IMR-90 (cell line): ENCODE data around the gene CDK17. TPM values are rescaled to one million over a fixed set of nuclear protein-coding genes. Genes with fewer than 3 reads are reported as not detected.

Experiments used
- ATAC-seq: fragments of 200-7000 bp; cut with Tn5 transposase; 2 replicates; pipeline ENCODE4 v1.9.1; 2020; ENCODE audit warnings: low read depth, mild to moderate bottlenecking, moderate library complexity
- BruUV-seq: library from RNA; stranded (reverse); fragments of 400-500 nt; replicated peaks from 2 replicates; lab custom pipeline; 2021; lab: Mats Ljungman, UMichigan
- CTCF ChIA-PET: fragments of 300-600 bp; formaldehyde crosslinking; extraction: SDS; loops from one replicate; lab custom pipeline; 2021; ENCODE audit warnings: antibody characterized with exemption; lab: Yijun Ruan, JAX
- POLR2A ChIA-PET: fragments of 300-600 bp; sonication (Branson Sonifier 250); formaldehyde crosslinking; loops from one replicate; lab custom pipeline; 2022; ENCODE audit warnings: antibody characterized with exemption; ENCODE audit not compliant: unreplicated experiment; lab: Charles Lee
- DNase-seq: peaks from one replicate; pipeline ENCODE4 v3.0.0; 2013
- H2AFZ ChIP-seq: replicated peaks from 2 replicates; pipeline ENCODE3; 2013; ENCODE audit warnings: low read length, mild to moderate bottlenecking; ENCODE audit not compliant: poor library complexity
- H2AK5ac ChIP-seq: 2 replicates; pipeline ENCODE4 v1.6.1; 2013; ENCODE audit warnings: low read depth, low read length, inconsistent platforms
- H2AK9ac ChIP-seq: replicated peaks from 2 replicates; pipeline ENCODE3; 2013; ENCODE audit warnings: mild to moderate bottlenecking, low read depth, low read length, moderate library complexity; ENCODE audit not compliant: poor library complexity
- H2BK120ac ChIP-seq: 2 replicates; pipeline ENCODE4 v1.6.1; 2013; ENCODE audit warnings: low read depth, low read length, inconsistent platforms
- H2BK15ac ChIP-seq: 3 replicates; pipeline ENCODE4 v1.6.1; 2013; ENCODE audit warnings: low read depth, low read length, inconsistent platforms
- H2BK20ac ChIP-seq: 2 replicates; pipeline ENCODE4 v1.6.1; 2013; ENCODE audit warnings: low read depth, mild to moderate bottlenecking, inconsistent platforms, low read length, moderate library complexity
- H2BK5ac ChIP-seq: 2 replicates; pipeline ENCODE4 v1.6.1; 2013; ENCODE audit warnings: mild to moderate bottlenecking, low read depth, low read length, inconsistent platforms; ENCODE audit not compliant: poor library complexity, severe bottlenecking
- H3K14ac ChIP-seq: replicated peaks from 2 replicates; pipeline ENCODE4 v1.6.1; 2013; ENCODE audit warnings: low read depth, low read length, inconsistent platforms
- H3K18ac ChIP-seq: 2 replicates; pipeline ENCODE4 v1.6.1; 2013; ENCODE audit warnings: low read depth, low read length, control low read depth
- H3K23ac ChIP-seq: 2 replicates; pipeline ENCODE4 v1.6.1; 2013; ENCODE audit warnings: low read depth, low read length, inconsistent platforms
- H3K27ac ChIP-seq: 2 replicates; pipeline ENCODE4 v1.5.1; 2013; ENCODE audit warnings: mild to moderate bottlenecking, control low read depth, low read length; ENCODE audit not compliant: insufficient read depth
- H3K27me3 ChIP-seq: 2 replicates; pipeline ENCODE4 v1.6.1; 2013; ENCODE audit warnings: low read length; ENCODE audit not compliant: control insufficient read depth, insufficient read depth
- H3K36me3 ChIP-seq: 2 replicates; pipeline ENCODE4 v1.6.1; 2013; ENCODE audit warnings: low read length, mixed read lengths; ENCODE audit not compliant: control insufficient read depth, insufficient read depth
- H3K4ac ChIP-seq: 2 replicates; pipeline ENCODE4 v1.6.1; 2013; ENCODE audit warnings: low read depth, low read length, inconsistent platforms
- H3K4me1 ChIP-seq: 2 replicates; pipeline ENCODE4 v1.6.1; 2013; ENCODE audit warnings: low read length, mixed read lengths; ENCODE audit not compliant: control insufficient read depth, insufficient read depth
- H3K4me2 ChIP-seq: 2 replicates; pipeline ENCODE4 v1.6.1; 2013; ENCODE audit warnings: low read depth, mild to moderate bottlenecking, control low read depth, low read length, moderate library complexity
- H3K4me3 ChIP-seq: 2 replicates; pipeline ENCODE4 v1.5.1; 2013; ENCODE audit warnings: low read depth, mild to moderate bottlenecking, control low read depth, low read length, moderate library complexity; ENCODE audit not compliant: insufficient read depth
- H3K56ac ChIP-seq: 2 replicates; pipeline ENCODE4 v1.6.1; 2013; ENCODE audit warnings: low read length, inconsistent platforms; ENCODE audit not compliant: insufficient read depth; ENCODE audit errors: extremely low read depth
- H3K79me1 ChIP-seq, 2 experiments: 2 replicates each; pipeline ENCODE4 v1.6.1; 2013; ENCODE audit warnings: low read length in 2 of 2, inconsistent platforms in 1 of 2, low read depth in 1 of 2
- H3K9ac ChIP-seq: 2 replicates; pipeline ENCODE4 v1.6.1; 2013; ENCODE audit warnings: low read depth, low read length, control low read depth
- H3K9me1 ChIP-seq: 2 replicates; pipeline ENCODE4 v1.6.1; 2013; ENCODE audit warnings: low read length, inconsistent platforms; ENCODE audit not compliant: insufficient read depth
- H3K9me3 ChIP-seq: 2 replicates; pipeline ENCODE4 v1.6.1; 2013; ENCODE audit warnings: low read length; ENCODE audit not compliant: control insufficient read depth, insufficient read depth
- H4K20me1 ChIP-seq: 2 replicates; pipeline ENCODE4 v1.6.1; 2013; ENCODE audit warnings: low read length, inconsistent platforms; ENCODE audit not compliant: insufficient read depth
- H4K5ac ChIP-seq: 2 replicates; pipeline ENCODE4 v1.6.1; 2013; ENCODE audit warnings: mild to moderate bottlenecking, low read depth, low read length, control low read depth
- H4K8ac ChIP-seq, 2 experiments: 2 replicates each; pipeline ENCODE4 v1.6.1; 2013; ENCODE audit warnings: low read depth in 2 of 2, low read length in 2 of 2, control low read depth in 1 of 2, inconsistent platforms in 1 of 2
- H4K91ac ChIP-seq: 2 replicates; pipeline ENCODE4 v1.6.1; 2013; ENCODE audit warnings: low read depth, low read length, inconsistent platforms; ENCODE audit not compliant: insufficient read depth
- MAFK ChIP-seq: IDR thresholded peaks from 2 replicates; pipeline ENCODE4 v1.6.1; 2012; ENCODE audit warnings: low read depth, low read length, improper control_type of control experiment
- MAZ ChIP-seq: IDR thresholded peaks from 2 replicates; pipeline ENCODE4 v1.6.1; 2012; ENCODE audit warnings: low read depth, mild to moderate bottlenecking, low read length, improper control_type of control experiment, moderate library complexity, borderline replicate concordance
- MXI1 ChIP-seq: IDR thresholded peaks from 2 replicates; pipeline ENCODE4 v1.6.1; 2012; ENCODE audit warnings: low read depth, mild to moderate bottlenecking, low read length, moderate library complexity, borderline replicate concordance
- POLR2A ChIP-seq: IDR thresholded peaks from 2 replicates; pipeline ENCODE4 v1.6.1; 2012; ENCODE audit warnings: mild to moderate bottlenecking, low read depth, low read length
- RFX5 ChIP-seq: IDR thresholded peaks from 2 replicates; pipeline ENCODE4 v1.8.0; 2012; ENCODE audit warnings: low read depth, mild to moderate bottlenecking, low read length, moderate library complexity
- SMC3 ChIP-seq: fragments of 150-350 bp; IDR thresholded peaks from 2 replicates; pipeline ENCODE4 v1.6.1; 2016; ENCODE audit warnings: low read depth, mild to moderate bottlenecking, antibody characterized with exemption, low read length, moderate library complexity
- WGBS, 2 experiments: methylation state at CpG; one replicate each; pipeline versions ENCODE4 v1.1.5 to v1.1.7; 2013; ENCODE audit warnings: missing lambda C conversion rate in 2 of 2; ENCODE audit not compliant: insufficient read length in 1 of 2; ENCODE audit errors: extremely low coverage in 2 of 2; 5-methylcytosine and 5-hydroxymethylcytosine counted together
- dilution Hi-C: fragments of 300-500 bp; cut with HindIII; formaldehyde crosslinking; loops from one replicate; pipeline ENCODE4 v1.14.3; 2018; ENCODE audit warnings: low sequenced_read_pairs; ENCODE audit not compliant: unreplicated experiment
- in situ Hi-C: fragments of 300-500 bp; cut with MboI; formaldehyde crosslinking; loops from 3 replicates; pipeline ENCODE4 v1.14.3; 2019; ENCODE audit warnings: low sequenced_read_pairs, inconsistent platforms, mixed read lengths
- intact Hi-C: fragments of 100-400 bp; cut with micrococcal nuclease; formaldehyde crosslinking; loops from 2 replicates; pipeline ENCODE4 v1.10.0; 2022
- polyA plus RNA-seq, 3 experiments: library from polyadenylated mRNA; depleted of rRNA; stranded (reverse); fragments of >200 nt; gene quantifications; 2 replicates each; pipeline ENCODE4 v1.2.3, GENCODE V29; 2012; ENCODE audit warnings: low replicate concordance in 1 of 3
- total RNA-seq: library from RNA; depleted of rRNA; stranded (reverse); fragments of >200 nt; gene quantifications from 2 replicates; pipeline ENCODE4 v1.2.3, GENCODE V29; 2012
- TF ChIP-seq, protein P1 (sequence below): conservative IDR thresholded peaks from 2 replicates; pipeline ENCODE4 v1.5.1; 2012; ENCODE audit warnings: mild to moderate bottlenecking, low read depth, low read length, improper control_type of control experiment
- TF ChIP-seq, protein P2 (sequence below): fragments of 150-350 bp; IDR thresholded peaks from 2 replicates; pipeline ENCODE4 v1.6.1; 2016; ENCODE audit warnings: low read depth, mild to moderate bottlenecking, low read length, moderate library complexity, borderline replicate concordance

CDK17 gene
- total and polyA plus RNA-seq, 2 of the 4 experiments (the other 2 are of a cell fraction): 14.5 to 50.2 TPM

DNA sequence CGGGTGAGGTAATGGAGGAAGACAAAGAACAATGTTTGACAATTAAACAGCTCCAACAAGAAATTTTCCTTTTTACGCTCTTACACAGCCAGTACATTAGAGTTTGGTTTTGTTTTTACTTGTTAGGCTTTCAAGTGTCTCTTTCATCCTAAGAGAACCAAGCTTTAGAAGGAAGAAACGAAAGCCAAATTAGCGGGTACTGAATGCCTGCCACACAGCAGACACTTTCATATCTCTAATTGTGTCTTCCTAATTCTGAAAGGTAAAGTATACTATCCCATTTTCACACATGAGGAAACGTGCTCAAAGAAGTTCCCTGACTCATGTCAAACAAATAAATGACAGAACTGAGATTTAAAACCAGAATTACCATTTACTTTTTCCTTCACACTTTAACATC lies 65.0 kb downstream of the CDK17 start:
- H3K9me1 ChIP-seq: no peaks in the 10 kb centered on the region; the same call in 1 of the 2 replicates
- intact Hi-C loops: no loop called here
- H4K91ac ChIP-seq: no peak overlapping the region
- no peaks in the 10 kb centered on the region for H3K27me3 ChIP-seq
- ChIA-PET CTCF (interaction anchor here (1.0 kb wide), 1 partner anchor 66 kb away, joined by 4 read pairs; no protein-coding TSS in a partner anchor), POLR2A (no interaction called here)
- H3K4me3 ChIP-seq: no peak overlapping the region
- no peak overlapping the region for H2BK15ac ChIP-seq
- no TSS peak for BruUV-seq
- no peak overlapping the region for H2BK20ac ChIP-seq
- H2AFZ ChIP-seq: no peak overlapping the region
- dilution Hi-C loops: no loop called here
- H3K4me1 ChIP-seq: no peaks in the 10 kb centered on the region
- H3K9ac ChIP-seq: no peak overlapping the region
- H3K27ac ChIP-seq: no peak overlapping the region
- H4K8ac ChIP-seq: no peak overlapping the region
- TF ChIP-seq RFX5 (no peak), SMC3 (no peak), MAZ (no peak), POLR2A (no peak), MXI1 (no peak), MAFK (no peak)
- TF ChIP-seq, protein P1, sequence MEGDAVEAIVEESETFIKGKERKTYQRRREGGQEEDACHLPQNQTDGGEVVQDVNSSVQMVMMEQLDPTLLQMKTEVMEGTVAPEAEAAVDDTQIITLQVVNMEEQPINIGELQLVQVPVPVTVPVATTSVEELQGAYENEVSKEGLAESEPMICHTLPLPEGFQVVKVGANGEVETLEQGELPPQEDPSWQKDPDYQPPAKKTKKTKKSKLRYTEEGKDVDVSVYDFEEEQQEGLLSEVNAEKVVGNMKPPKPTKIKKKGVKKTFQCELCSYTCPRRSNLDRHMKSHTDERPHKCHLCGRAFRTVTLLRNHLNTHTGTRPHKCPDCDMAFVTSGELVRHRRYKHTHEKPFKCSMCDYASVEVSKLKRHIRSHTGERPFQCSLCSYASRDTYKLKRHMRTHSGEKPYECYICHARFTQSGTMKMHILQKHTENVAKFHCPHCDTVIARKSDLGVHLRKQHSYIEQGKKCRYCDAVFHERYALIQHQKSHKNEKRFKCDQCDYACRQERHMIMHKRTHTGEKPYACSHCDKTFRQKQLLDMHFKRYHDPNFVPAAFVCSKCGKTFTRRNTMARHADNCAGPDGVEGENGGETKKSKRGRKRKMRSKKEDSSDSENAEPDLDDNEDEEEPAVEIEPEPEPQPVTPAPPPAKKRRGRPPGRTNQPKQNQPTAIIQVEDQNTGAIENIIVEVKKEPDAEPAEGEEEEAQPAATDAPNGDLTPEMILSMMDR: no peak
- TF ChIP-seq, protein P2, sequence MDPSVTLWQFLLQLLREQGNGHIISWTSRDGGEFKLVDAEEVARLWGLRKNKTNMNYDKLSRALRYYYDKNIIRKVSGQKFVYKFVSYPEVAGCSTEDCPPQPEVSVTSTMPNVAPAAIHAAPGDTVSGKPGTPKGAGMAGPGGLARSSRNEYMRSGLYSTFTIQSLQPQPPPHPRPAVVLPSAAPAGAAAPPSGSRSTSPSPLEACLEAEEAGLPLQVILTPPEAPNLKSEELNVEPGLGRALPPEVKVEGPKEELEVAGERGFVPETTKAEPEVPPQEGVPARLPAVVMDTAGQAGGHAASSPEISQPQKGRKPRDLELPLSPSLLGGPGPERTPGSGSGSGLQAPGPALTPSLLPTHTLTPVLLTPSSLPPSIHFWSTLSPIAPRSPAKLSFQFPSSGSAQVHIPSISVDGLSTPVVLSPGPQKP: no peak
- peaks cover 17% of the 10 kb centered on the region for H4K20me1 ChIP-seq
- no peak overlapping the region for H3K4ac ChIP-seq
- no peak for ATAC-seq
- DNase-seq: no peak
- no peak overlapping the region for H3K14ac ChIP-seq
- no CpG with 5 or more reads among the region's 5 CpGs for WGBS, 2 experiments
- in situ Hi-C loops: no loop called here
- no peak overlapping the region for H3K4me2 ChIP-seq
- no peak overlapping the region for H3K18ac ChIP-seq
- no peak overlapping the region for H2BK5ac ChIP-seq
- H2BK120ac ChIP-seq: no peak overlapping the region
- H2AK5ac ChIP-seq: no peak overlapping the region
- H3K36me3 ChIP-seq: peaks cover 9% of the 10 kb centered on the region
- no peak overlapping the region for H4K5ac ChIP-seq
- no peak overlapping the region for H3K56ac ChIP-seq
- no peak overlapping the region for H3K23ac ChIP-seq
- H3K79me1 ChIP-seq: peaks cover 31 to 42% of the 10 kb centered on the region in 2 experiments
- peaks cover 7% of the 10 kb centered on the region for H3K9me3 ChIP-seq
- no peak overlapping the region for H2AK9ac ChIP-seq
